GM12875 (cell line): Measurements from ENCODE around the gene CAMKV.

Experiments
- H3K4me3 ChIP-seq: one replicate; pipeline ENCODE4 v1.5.1; 2011; ENCODE audit warnings: low read depth, low read length, control low read depth
- TF ChIP-seq, protein P1 (sequence below): IDR thresholded peaks from 2 replicates; pipeline ENCODE4 v1.5.1; 2011; ENCODE audit warnings: low read depth, mild to moderate bottlenecking, control low read depth, inconsistent platforms, low read length, moderate library complexity, borderline replicate concordance; ENCODE audit not compliant: insufficient read depth

The CAMKV gene

GRCh38 chr3:49876567-49876966, 6.9 kb upstream of the CAMKV start:
- no peak overlapping the region for H3K4me3 ChIP-seq
- TF ChIP-seq, protein P1, sequence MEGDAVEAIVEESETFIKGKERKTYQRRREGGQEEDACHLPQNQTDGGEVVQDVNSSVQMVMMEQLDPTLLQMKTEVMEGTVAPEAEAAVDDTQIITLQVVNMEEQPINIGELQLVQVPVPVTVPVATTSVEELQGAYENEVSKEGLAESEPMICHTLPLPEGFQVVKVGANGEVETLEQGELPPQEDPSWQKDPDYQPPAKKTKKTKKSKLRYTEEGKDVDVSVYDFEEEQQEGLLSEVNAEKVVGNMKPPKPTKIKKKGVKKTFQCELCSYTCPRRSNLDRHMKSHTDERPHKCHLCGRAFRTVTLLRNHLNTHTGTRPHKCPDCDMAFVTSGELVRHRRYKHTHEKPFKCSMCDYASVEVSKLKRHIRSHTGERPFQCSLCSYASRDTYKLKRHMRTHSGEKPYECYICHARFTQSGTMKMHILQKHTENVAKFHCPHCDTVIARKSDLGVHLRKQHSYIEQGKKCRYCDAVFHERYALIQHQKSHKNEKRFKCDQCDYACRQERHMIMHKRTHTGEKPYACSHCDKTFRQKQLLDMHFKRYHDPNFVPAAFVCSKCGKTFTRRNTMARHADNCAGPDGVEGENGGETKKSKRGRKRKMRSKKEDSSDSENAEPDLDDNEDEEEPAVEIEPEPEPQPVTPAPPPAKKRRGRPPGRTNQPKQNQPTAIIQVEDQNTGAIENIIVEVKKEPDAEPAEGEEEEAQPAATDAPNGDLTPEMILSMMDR = no peak

DNA sequence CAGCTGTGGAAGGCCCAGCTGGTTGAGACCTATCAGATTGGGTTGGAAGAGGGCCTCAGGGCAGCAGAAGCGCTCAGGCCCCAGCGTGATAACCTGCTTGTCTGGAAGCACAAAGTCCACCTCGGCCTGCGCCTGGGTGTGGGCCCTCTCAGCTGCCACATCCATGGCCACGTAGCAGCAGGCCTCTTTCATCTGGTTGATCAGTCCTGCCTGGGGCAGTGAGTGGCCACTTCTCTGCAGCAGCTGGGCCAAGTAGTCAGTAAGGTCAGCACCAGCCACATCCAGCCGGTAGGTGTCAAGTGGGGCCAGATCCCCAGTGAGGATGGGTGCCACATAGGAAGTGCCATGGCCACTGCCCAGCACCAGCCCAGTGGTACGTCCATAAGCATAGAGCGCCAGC, 3.9 kb upstream of the CAMKV start:
- TF ChIP-seq, protein P1 = no peak
- no peak overlapping the region for H3K4me3 ChIP-seq

- TF ChIP-seq, protein P1 = no peak
- no peak overlapping the region for H3K4me3 ChIP-seq
These were observed 3.1 kb upstream of the CAMKV start for GRCh38 chr3:49872801-49873281.

GRCh38 chr3:49871531-49872153, 1.9 kb upstream of the CAMKV start:
- TF ChIP-seq, protein P1 = no peak
- no peak overlapping the region for H3K4me3 ChIP-seq

- no peak overlapping the region for H3K4me3 ChIP-seq
- TF ChIP-seq, protein P1 = no peak
These were observed 742 bp downstream of the CAMKV start for GRCh38 chr3:49868862-49869466.

- TF ChIP-seq, protein P1 = no peak
- H3K4me3 ChIP-seq = no peak overlapping the region
These were observed 1.8 kb downstream of the CAMKV start for GRCh38 chr3:49867871-49868321.

DNA sequence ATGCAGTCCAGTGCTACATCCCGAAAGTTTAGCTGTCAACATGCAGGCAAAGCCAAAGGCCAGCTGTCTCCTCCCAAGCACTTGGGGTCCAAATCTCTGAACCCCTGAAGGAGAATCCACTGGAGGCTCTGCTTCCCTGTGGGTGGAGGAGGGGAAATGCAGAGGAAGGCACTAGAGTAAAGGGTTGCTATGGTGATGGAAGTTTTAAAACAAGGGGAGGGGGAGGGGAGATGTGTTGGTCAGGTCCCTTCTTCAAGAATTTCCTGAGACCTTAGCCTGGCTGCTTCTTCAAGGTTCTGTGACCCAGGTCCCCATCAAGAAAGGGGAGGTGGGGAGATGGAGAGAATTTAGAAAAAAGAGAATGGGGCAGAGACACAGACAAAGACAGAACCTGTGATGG, 2.3 kb downstream of the CAMKV start:
- H3K4me3 ChIP-seq = no peak overlapping the region
- TF ChIP-seq, protein P1 = no peak
